HL-60/S4 (cell line): ENCODE data around the gene KNSTRN.

Experiments
- in situ Hi-C: fragments of 300-500 bp; cut with MboI; formaldehyde crosslinking; loops from 2 replicates; pipeline ENCODE4 v1.14.3; 2022; ENCODE audit warnings: low sequenced_read_pairs

KNSTRN gene

GRCh38 chr15:40428185-40428584, 45.7 kb downstream of the KNSTRN start:
- in situ Hi-C loops = no loop called here

GRCh38 chr15:40429068-40429710, 46.7 kb downstream of the KNSTRN start:
- in situ Hi-C loops = no loop called here

- in situ Hi-C loops = no loop called here
These were observed 47.8 kb downstream of the KNSTRN start for GRCh38 chr15:40430271-40430805.

DNA sequence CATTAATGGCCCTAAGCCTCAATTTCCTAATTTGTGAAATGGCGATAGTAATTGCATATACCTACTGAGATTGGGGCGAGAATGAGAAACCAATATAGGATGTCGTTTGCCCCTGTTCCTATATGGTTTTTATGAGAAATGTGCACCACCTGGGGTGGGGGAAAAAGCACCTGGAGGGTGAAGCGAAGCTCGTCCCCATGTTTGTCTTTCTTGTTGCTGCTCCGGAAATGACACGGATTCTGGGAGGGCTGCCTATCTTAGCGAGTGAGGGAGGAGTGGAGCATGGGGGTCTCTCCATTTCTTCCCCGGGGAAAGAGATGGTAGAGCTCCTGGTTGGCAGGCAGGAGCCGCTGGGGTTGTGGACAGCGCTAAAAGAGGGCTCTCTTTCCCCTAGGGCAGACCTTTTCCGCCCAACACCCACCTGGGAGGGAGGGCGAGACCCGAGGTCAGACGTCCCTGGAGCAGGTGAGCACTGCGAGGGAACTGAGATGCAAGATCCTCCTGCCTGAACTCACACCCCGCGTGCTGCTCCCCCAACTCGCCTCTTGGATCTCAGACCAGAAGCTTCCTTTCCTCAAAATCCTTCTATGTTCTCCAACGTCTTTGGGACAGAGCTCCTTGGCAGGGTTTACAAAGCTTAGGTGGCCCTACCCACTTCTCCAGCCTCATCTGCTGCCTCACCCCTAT, 52.6 kb downstream of the KNSTRN start:
- in situ Hi-C loops = no loop called here

DNA sequence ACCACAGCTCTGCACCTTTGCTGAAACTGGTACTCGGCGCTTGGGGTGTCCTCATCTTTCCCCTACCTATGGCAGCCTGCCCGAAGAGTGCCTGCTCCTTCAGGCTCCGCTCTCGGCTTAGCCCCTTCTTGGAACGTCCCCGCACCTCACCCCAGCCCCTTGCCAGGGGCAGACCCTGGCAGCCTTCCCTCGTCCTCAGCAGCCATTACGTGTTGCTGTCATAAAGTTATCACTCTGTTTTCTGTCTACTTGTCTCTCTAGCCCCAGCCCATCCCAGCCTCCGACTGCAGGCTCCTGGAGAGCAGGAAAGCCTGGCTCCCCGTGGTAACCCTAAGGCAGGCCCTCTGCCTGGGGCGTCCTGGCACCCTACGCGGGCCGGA, 53.2 kb downstream of the KNSTRN start:
- in situ Hi-C loops = no loop called here

GRCh38 chr15:40436116-40436891, 53.8 kb downstream of the KNSTRN start:
- in situ Hi-C loops = no loop called here

DNA sequence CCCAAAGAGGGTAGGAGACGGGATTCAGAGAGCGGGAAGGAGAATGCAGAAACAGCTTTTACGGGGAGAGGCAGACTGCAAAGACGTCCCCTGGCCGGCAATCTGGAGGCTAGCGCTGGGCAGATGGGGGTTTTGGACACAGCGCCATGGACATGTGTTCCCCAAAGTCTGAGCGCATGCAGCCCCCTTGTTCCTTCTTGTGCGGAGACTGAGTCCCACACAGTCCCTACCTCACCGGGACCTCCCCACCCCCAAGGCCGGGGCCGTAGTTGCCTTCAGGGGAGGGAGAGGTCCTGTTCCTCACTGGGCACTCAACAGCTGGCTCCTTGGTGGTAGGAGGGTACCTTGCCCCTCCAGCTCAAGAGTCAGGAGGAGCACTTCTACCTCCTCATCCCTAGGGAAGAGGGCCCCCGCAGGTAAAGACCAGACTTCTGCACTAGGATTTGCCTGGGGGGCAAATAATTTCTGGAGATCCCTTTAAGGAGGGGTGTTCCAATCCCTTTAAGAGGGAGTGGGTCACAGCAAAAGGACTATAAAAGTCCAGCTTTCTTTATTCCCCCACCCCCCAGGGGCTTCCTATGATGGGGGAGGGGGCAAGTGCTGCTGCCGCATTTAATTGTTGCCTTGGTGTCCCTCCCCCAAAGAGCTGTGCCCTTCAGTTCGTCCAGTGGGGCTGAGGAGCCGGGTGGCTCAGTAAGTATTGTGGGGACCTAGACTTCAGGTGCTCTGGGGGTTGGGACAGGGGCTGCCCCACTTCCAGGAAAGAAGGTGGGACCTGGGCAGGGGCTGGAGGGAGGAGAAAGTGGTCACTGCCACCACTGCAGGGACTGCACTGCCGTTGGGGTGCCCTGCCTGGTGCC, 54.6 kb downstream of the KNSTRN start:
- in situ Hi-C loops = no loop called here

- in situ Hi-C loops = no loop called here
These were observed 55.5 kb downstream of the KNSTRN start for GRCh38 chr15:40437752-40438687.

DNA sequence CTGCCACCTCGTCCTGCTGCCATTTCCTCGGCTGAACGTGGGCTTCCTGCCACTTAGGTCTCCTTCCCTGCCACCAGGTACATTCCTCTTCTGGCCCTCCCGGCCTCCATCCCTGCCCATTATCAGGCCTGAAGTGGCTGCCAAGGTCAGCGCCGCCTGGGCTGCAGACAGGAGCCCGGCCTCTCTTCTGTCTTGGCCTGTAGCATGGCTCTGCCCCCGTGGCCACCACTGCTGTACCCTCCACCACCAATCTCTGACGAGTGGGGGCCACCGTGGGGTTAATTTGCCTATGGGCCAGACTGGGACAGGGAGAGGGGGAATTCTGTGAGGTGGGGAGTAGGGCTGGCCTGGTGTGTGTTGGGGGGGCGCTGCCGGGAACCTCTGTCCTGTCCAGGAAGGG, 56.2 kb downstream of the KNSTRN start:
- in situ Hi-C loops = no loop called here

DNA sequence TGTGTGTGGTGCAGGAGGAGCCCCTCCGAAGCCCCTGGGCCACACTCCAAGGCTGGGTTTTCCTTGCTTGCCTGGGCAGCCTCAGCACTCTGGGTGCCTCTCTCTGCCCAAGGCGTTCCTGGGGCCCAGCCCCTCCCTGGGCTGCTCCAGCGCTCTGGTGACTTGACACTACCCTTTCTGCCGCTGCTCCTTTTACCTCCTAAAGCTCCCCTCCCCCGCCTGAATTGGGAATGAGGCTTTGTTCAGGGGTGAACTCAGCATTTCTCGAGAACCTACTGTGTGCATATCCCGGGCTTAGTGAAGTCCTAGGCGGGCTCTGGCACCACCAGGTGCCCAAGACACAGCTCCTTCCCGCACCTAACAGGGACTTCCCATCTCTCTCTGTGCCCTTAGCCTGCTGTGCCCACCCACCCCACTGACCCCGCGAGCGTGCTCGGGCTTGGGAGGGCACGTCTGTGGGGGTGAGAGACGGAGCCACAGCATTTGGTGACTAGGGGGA, 57.0 kb downstream of the KNSTRN start:
- in situ Hi-C loops = no loop called here

GRCh38 chr15:40439960-40440742, 57.6 kb downstream of the KNSTRN start:
- in situ Hi-C loops = no loop called here

DNA sequence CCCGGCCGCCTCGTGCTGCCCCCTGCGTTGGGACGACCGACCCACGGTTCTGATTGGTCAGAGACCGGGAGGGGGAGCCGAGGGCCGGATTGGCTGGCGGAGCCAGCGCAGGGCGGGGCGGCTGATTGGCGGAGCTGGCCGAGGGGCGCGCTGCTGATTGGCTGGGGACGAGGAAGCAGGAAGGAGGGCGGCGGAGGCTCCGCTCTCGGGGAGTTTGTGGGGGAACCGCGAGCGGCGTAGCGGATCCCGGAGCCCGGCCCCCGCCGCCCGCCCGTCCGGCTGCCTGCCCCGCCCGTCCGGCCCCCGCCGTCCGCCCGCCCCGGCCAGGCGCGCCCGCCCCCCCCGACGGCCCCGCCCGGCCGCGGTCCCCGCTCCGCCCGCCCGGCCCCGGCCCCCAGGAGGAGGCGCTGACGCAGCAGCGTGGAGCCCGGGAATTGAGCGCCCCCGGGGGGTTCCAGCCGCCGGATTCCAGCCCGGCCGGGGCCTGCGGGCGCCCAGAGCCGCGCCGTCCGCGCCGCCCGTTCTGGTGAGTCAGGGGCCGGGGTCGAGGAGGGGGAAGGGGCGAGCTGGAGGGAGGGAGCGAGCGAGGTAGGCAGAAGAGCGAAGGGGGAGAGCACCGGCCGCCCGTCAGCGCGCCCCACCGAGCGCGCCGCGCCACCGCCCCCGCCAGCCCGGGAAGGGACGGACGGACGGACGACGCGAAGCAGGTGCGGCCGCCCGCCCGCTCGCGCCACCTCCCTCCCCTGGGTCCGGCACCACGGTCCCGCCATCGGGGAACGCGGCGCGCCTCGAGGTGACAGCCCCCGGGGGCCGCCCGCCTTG, 58.4 kb downstream of the KNSTRN start, which contains the start of gene BAHD1:
Gene BAHD1, plus strand, starts transcription at position 211 of the 822 bp plus-strand sequence. CDS start 17,512 bp downstream, outside the sequence.
- in situ Hi-C loops = no loop called here

- in situ Hi-C loops = no loop called here
These were observed 59.3 kb downstream of the KNSTRN start for GRCh38 chr15:40441565-40442531.

DNA sequence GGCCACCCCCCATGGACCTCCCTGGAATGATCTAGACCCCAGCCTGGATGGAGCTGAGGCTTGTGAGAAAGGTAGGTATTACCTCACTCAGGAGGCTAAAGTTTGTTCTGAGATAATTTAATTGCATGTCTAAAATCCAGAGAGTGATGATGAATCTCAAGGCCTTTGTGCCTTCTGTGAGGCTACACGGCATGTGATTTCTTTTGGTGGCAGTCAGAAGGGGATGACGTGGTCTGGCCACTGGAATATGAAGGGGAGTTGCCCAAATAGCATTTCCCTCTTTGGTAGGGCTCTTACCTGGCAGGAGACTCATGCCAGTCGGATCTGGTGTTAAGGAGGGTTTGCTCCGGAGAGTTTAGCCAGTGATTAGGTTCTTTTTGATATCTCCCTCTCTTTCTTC, 60.7 kb downstream of the KNSTRN start:
- in situ Hi-C loops = no loop called here

- in situ Hi-C loops = no loop called here
These were observed 61.3 kb downstream of the KNSTRN start for GRCh38 chr15:40443846-40444245.
